ENCODE measurements around the gene LARGE1. TPM values are rescaled to one million over a fixed set of nuclear protein-coding genes. Genes with fewer than 3 reads are reported as not detected.

LARGE1 gene
- total and polyA plus RNA-seq, 9 of the 15 experiments (the other 6 are each of a cell fraction or from before 2014, with no cell fraction given) = 0.01 to 0.66 (median 0.14) TPM; not detected in 2

DNA sequence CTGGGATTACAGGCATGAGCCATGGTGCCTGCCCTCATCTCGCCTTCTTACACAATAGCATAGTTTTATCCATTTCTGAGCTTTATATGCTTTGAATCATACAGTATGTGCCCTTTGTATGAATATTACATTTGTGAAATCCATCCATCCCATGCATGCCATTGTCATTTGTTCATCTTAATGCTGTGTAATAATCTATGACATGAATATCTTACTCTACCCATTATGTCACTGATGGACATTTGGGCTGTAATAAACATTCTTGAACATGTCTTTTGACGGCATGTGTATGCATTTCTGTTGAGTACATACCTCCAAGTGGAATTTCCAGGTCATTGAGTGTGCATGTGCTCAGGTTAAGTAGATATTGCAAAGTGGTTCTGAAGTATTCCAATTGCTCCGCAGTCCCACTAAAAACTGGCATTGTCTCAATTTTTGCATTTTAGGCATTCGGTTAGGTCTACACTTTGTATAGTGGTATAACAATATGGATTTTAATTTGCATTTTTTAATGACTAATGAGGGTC is 522.8 kb downstream of the LARGE1 start:
- in situ Hi-C loops (cut with MboI) = no loop called here
- intact Hi-C loops (cut with micrococcal nuclease) = no loop called here
- no peaks in the 10 kb centered on the region for H4K20me1 ChIP-seq (replicated peaks; ENCODE audit: control insufficient read depth, insufficient read depth, low read length)
- no peak overlapping the region for H3K27ac ChIP-seq (ENCODE audit: extremely low read depth, low read depth, low read length)
- no peak overlapping the region for H3K4me2 ChIP-seq (ENCODE audit: insufficient read depth, low read length)
- H3K9me3 ChIP-seq (replicated peaks; ENCODE audit: control insufficient read depth, insufficient read depth, low read depth, low read length) = no peaks in the 10 kb centered on the region
- H3K9ac ChIP-seq (ENCODE audit: insufficient read depth in 1 of 2, low read depth in 2 of 2, low read length in 2 of 2) = no peak overlapping the region
- no peak overlapping the region for H3K4me3 ChIP-seq
- WGBS (ENCODE audit: insufficient coverage, low coverage, missing lambda C conversion rate) = 0% methylated on average over 3 of the region's 4 CpGs
- H3K36me3 ChIP-seq (ENCODE audit: control insufficient read depth, insufficient read depth, low read length) = no peaks in the 10 kb centered on the region
- TF ChIP-seq ETV6 (IDR thresholded peaks at IDR 0.05; ENCODE audit: borderline replicate concordance in 1 of 2, low read depth in 2 of 2, low read length in 1 of 2) (no peak), ETV6 (CRISPR knock-in tag; IDR thresholded peaks at IDR 0.05; ENCODE audit: borderline replicate concordance) (no peak), HIVEP1 (CRISPR knock-in tag; IDR thresholded peaks at IDR 0.05) (no peak), ERF (CRISPR knock-in tag; IDR thresholded peaks at IDR 0.05) (no peak)
- ChIA-PET CTCF (ENCODE audit: low intra/inter-chr PET ratio) (no interaction called here), POLR2A (no interaction called here)
- BruUV-seq (replicated peaks) = no TSS peak
- no peaks in the 10 kb centered on the region for H3K4me1 ChIP-seq (replicated peaks in 1 of 2; ENCODE audit: control insufficient read depth in 2 of 2, insufficient read depth in 2 of 2, low read length in 2 of 2)
- no peaks in the 10 kb centered on the region for H3K27me3 ChIP-seq (ENCODE audit: control insufficient read depth in 2 of 2, insufficient read depth in 2 of 2, low read length in 2 of 2)
- ATAC-seq (no peak), FAIRE-seq (no peak), DNase-seq (ENCODE audit: extremely low read depth in 1 of 4, low spot score in 3 of 4) (no peak)
- no peaks in the 10 kb centered on the region for H3K79me2 ChIP-seq (ENCODE audit: control insufficient read depth, insufficient read depth, low read length)
- no peak overlapping the region for H2AFZ ChIP-seq (ENCODE audit: low read depth, low read length)
- no peaks in the 10 kb centered on the region for H3K9me1 ChIP-seq (ENCODE audit: control insufficient read depth, insufficient read depth, low read length)

- ChIA-PET CTCF (ENCODE audit: low intra/inter-chr PET ratio) (no interaction called here), POLR2A (interaction anchor here (0.8 kb wide), 1 partner anchor 1645 kb away, joined by 3 read pairs; no protein-coding TSS in a partner anchor)
- H3K9me1 ChIP-seq (ENCODE audit: control insufficient read depth, insufficient read depth, low read length) = no peaks in the 10 kb centered on the region
- H2AFZ ChIP-seq (ENCODE audit: low read depth, low read length) = no peak overlapping the region
- H4K20me1 ChIP-seq (replicated peaks; ENCODE audit: control insufficient read depth, insufficient read depth, low read length) = no peaks in the 10 kb centered on the region
- H3K36me3 ChIP-seq (ENCODE audit: control insufficient read depth, insufficient read depth, low read length) = no peaks in the 10 kb centered on the region
- H3K9ac ChIP-seq (ENCODE audit: insufficient read depth in 1 of 2, low read depth in 2 of 2, low read length in 2 of 2) = no peak overlapping the region
- in situ Hi-C loops (cut with MboI) (no loop called here), intact Hi-C loops (cut with micrococcal nuclease) (no loop called here)
- FAIRE-seq (no peak), ATAC-seq (no peak), DNase-seq (ENCODE audit: extremely low read depth in 1 of 4, low spot score in 3 of 4) (no peak)
- H3K4me3 ChIP-seq = no peak overlapping the region
- no TSS peak for BruUV-seq (replicated peaks)
- H3K27me3 ChIP-seq (ENCODE audit: control insufficient read depth in 2 of 2, insufficient read depth in 2 of 2, low read length in 2 of 2) = no peaks in the 10 kb centered on the region
- no peak for TF ChIP-seq BACH1 (tag; IDR thresholded peaks at IDR 0.05)
- H3K27ac ChIP-seq (ENCODE audit: extremely low read depth, low read depth, low read length) = no peak overlapping the region
- no peaks in the 10 kb centered on the region for H3K79me2 ChIP-seq (ENCODE audit: control insufficient read depth, insufficient read depth, low read length)
- no peaks in the 10 kb centered on the region for H3K9me3 ChIP-seq (replicated peaks; ENCODE audit: control insufficient read depth, insufficient read depth, low read depth, low read length)
- WGBS (ENCODE audit: insufficient coverage, low coverage, missing lambda C conversion rate) = 0% methylated on average over 6 of the region's 6 CpGs
- no peak overlapping the region for H3K4me2 ChIP-seq (ENCODE audit: insufficient read depth, low read length)
- H3K4me1 ChIP-seq (replicated peaks in 1 of 2; ENCODE audit: control insufficient read depth in 2 of 2, insufficient read depth in 2 of 2, low read length in 2 of 2) = no peaks in the 10 kb centered on the region
Measured at GRCh38 chr22:33393432-33393831, 526.8 kb downstream of the LARGE1 start.

All from K562 (cell line).